GM23338 (cell line): ENCODE results near the gene NFATC1. TPM values are rescaled to one million over a fixed set of nuclear protein-coding genes. Genes with fewer than 3 reads are reported as not detected.

Source experiments
- ATAC-seq: fragments of 200-7000 bp; cut with Tn5 transposase; 3 replicates; pipeline ENCODE4 v1.9.1; 2020
- DNase-seq: peaks from one replicate; pipeline ENCODE4 v3.0.0-alpha.2; 2015; ENCODE audit warnings: low spot score
- H2AFZ ChIP-seq: fragments of 200-600 bp; sonication (generic); 2 replicates; pipeline ENCODE4 v1.8.0; 2016; ENCODE audit warnings: antibody characterized with exemption, mild to moderate bottlenecking, moderate library complexity
- H3F3A ChIP-seq: fragments of 200-600 bp; sonication (generic); replicated peaks from 2 replicates; pipeline ENCODE4 v1.8.0; 2017; ENCODE audit warnings: antibody characterized with exemption, mixed run types, low read depth
- H3K27ac ChIP-seq: fragments of 200-600 bp; sonication (generic); 2 replicates; pipeline ENCODE4 v1.6.1; 2016; ENCODE audit warnings: low read depth
- H3K27me3 ChIP-seq: fragments of 200-600 bp; sonication (generic); 2 replicates; pipeline ENCODE4 v1.8.0; 2016; ENCODE audit warnings: mild to moderate bottlenecking, mixed run types, moderate library complexity; ENCODE audit not compliant: insufficient read depth
- H3K36me3 ChIP-seq: fragments of 200-600 bp; sonication (generic); 2 replicates; pipeline ENCODE4 v1.8.0; 2016; ENCODE audit warnings: mild to moderate bottlenecking; ENCODE audit not compliant: insufficient read depth
- H3K4me1 ChIP-seq: fragments of 200-600 bp; sonication (generic); 2 replicates; pipeline ENCODE4 v1.8.0; 2016; ENCODE audit warnings: mild to moderate bottlenecking, moderate library complexity; ENCODE audit not compliant: insufficient read depth
- H3K4me2 ChIP-seq: fragments of 200-600 bp; sonication (generic); 2 replicates; pipeline ENCODE4 v1.7.1; 2017; ENCODE audit warnings: mixed run types
- H3K4me3 ChIP-seq: fragments of 200-600 bp; sonication (generic); 2 replicates; pipeline ENCODE4 v1.6.1; 2016; ENCODE audit warnings: mixed run types
- H3K79me2 ChIP-seq: fragments of 200-600 bp; sonication (generic); replicated peaks from 2 replicates; pipeline ENCODE4 v1.8.0; 2017; ENCODE audit warnings: mild to moderate bottlenecking; ENCODE audit not compliant: insufficient read depth
- H3K9me2 ChIP-seq: fragments of 200-600 bp; sonication (generic); 2 replicates; pipeline ENCODE4 v1.8.0; 2017; ENCODE audit not compliant: insufficient read depth
- H4K20me1 ChIP-seq: fragments of 200-600 bp; sonication (generic); replicated peaks from 2 replicates; pipeline ENCODE4 v1.8.0; 2017; ENCODE audit warnings: mild to moderate bottlenecking; ENCODE audit not compliant: insufficient read depth
- H3K27ac Mint-ChIP-seq: 2 replicates; pipeline ENCODE4 v1.8.0; 2020; ENCODE audit warnings: inconsistent platforms, mild to moderate bottlenecking, moderate library complexity, mixed read lengths
- H3K27me3 Mint-ChIP-seq: 3 replicates; pipeline ENCODE4 v1.8.0; 2022; ENCODE audit warnings: low read depth, mild to moderate bottlenecking, moderate library complexity, mixed read lengths, inconsistent platforms; ENCODE audit not compliant: insufficient read depth, poor library complexity
- H3K36me3 Mint-ChIP-seq: 3 replicates; pipeline ENCODE4 v1.8.0; 2021; ENCODE audit warnings: low read depth, mild to moderate bottlenecking, inconsistent platforms, moderate library complexity, mixed read lengths
- H3K4me1 Mint-ChIP-seq: 3 replicates; pipeline ENCODE4 v1.8.0; 2020; ENCODE audit warnings: mild to moderate bottlenecking, inconsistent platforms, mixed read lengths
- H3K4me3 Mint-ChIP-seq: 3 replicates; pipeline ENCODE4 v1.8.0; 2021; ENCODE audit warnings: moderate library complexity, mild to moderate bottlenecking, inconsistent platforms, mixed read lengths
- H3K9me3 Mint-ChIP-seq: 3 replicates; pipeline ENCODE4 v1.8.0; 2020; ENCODE audit warnings: moderate library complexity, mild to moderate bottlenecking, inconsistent platforms, mixed read lengths
- CREB1 ChIP-seq: fragments of 250-450 bp; sonication (Bioruptor Pico); IDR thresholded peaks from 2 replicates; pipeline ENCODE4 v1.5.0; 2020; ENCODE audit warnings: low read depth, mild to moderate bottlenecking, moderate library complexity
- CTCF ChIP-seq, 2 experiments: fragments of 200-600 bp in 1 of 2; sonication (generic) in 1 of 2; conservative IDR thresholded peaks; 2 replicates each; pipeline versions ENCODE4 v1.5.1 to v1.6.1; 2016 to 2017; ENCODE audit warnings: antibody characterized with exemption in 2 of 2, low read depth in 2 of 2, mild to moderate bottlenecking in 2 of 2, moderate library complexity in 1 of 2
- EZH2 ChIP-seq: fragments of 200-600 bp; sonication (generic); IDR thresholded peaks from one replicate; pipeline ENCODE4 v1.8.0; 2017; ENCODE audit warnings: antibody characterized with exemption, mild to moderate bottlenecking, low read depth; ENCODE audit not compliant: unreplicated experiment
- EZH2phosphoT487 ChIP-seq: fragments of 200-600 bp; sonication (generic); IDR thresholded peaks from one replicate; pipeline ENCODE4 v1.8.1; 2018; ENCODE audit warnings: antibody characterized with exemption; ENCODE audit not compliant: unreplicated experiment
- JUNB ChIP-seq: IDR thresholded peaks from one replicate; pipeline ENCODE4 v1.6.1; 2016; ENCODE audit warnings: antibody characterized with exemption; ENCODE audit not compliant: unreplicated experiment
- NANOG ChIP-seq: IDR thresholded peaks from 2 replicates; pipeline ENCODE4 v1.6.1; 2016; ENCODE audit warnings: antibody characterized with exemption, borderline replicate concordance
- POLR2AphosphoS5 ChIP-seq: IDR thresholded peaks from 2 replicates; pipeline ENCODE4 v1.6.1; 2016; ENCODE audit warnings: antibody characterized with exemption, low read depth
- REST ChIP-seq: IDR thresholded peaks from one replicate; pipeline ENCODE4 v1.6.1; 2018; ENCODE audit warnings: antibody characterized with exemption; ENCODE audit not compliant: unreplicated experiment
- STAT1 ChIP-seq: IDR thresholded peaks from one replicate; pipeline ENCODE4 v1.6.1; 2016; ENCODE audit warnings: antibody characterized with exemption; ENCODE audit not compliant: unreplicated experiment
- ZNF114 ChIP-seq: fragments of 250-450 bp; sonication (Bioruptor Pico); IDR thresholded peaks from 2 replicates; pipeline ENCODE4 v1.5.0; 2020; ENCODE audit warnings: mild to moderate bottlenecking, moderate library complexity
- ZNF331 ChIP-seq: fragments of 250-450 bp; sonication (Bioruptor Pico); IDR thresholded peaks from 2 replicates; pipeline ENCODE4 v1.5.0; 2020; ENCODE audit warnings: low read depth, mild to moderate bottlenecking, moderate library complexity
- polyA plus RNA-seq: library from polyadenylated mRNA; unstranded; fragments of >200 nt; fragmentation: Nextera tagmentation; extraction: Ambion mirVana; gene quantifications from 2 replicates; pipeline ENCODE4 v1.2.1, GENCODE V29; 2016
- total RNA-seq: library from RNA; depleted of rRNA; stranded (reverse); fragments of >200 nt; shearing (Covaris generic); gene quantifications from 2 replicates; pipeline ENCODE4 v1.2.3, GENCODE V29; 2014
- TF ChIP-seq, protein P1 (sequence below): fragments of 250-450 bp; sonication (Bioruptor Pico); IDR thresholded peaks from 2 replicates; pipeline ENCODE4 v1.5.0; 2020; ENCODE audit warnings: mild to moderate bottlenecking, moderate library complexity
- TF ChIP-seq, protein P2 (sequence below): IDR thresholded peaks from 2 replicates; pipeline ENCODE4 v1.6.1; 2016; ENCODE audit warnings: antibody characterized with exemption

Gene NFATC1
- total and polyA plus RNA-seq, 2 experiments from 2014 or later: 3.9 to 6.4 TPM

DNA sequence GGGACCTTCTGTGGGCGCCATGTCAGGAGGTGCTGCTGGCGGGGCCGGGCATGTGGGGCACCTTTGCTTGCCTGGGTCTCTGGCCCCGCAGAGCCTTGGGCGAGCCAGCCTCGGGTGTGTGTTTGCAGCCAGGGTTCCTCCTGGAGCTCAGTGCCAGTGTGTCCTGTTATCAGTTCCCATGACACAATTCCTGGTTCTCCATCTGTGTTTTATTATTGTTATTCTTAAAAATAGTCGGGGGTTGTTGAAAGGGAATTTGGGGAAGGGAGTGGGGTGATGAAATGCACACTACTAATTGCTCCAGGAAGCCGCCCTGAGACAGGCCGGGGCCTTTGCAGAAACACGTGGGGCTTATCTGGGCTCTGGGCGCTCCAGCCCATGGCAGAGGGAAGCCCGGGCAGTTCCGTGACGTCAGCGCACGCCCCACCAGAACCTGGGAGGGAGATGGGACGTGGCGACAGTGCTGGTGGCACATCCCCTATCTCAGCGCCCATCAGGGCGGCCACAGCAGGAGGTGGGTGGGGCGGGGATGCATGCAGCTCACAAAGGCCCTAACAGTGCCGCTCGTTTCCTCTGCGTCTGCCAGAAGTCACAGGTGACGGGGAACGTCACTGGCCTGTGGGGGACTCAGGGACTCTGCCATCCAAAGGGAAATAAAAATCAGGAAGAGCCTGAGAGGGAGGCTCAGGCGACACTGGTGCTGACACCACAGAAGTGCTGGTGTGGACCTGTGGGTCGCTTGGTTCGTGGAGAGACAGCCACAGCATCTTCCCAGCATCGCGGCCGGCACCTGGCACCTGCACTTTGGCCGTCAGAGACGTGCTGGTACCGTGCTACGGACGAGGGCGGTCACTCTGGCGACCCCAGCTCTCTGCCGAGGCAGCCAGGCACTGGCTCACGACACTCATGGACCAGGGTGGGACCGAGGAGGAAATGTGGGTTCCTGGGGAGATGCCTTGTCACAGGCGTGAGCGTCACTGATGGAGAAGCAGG lies 131.0 kb downstream of the NFATC1 start:
- Mint-ChIP-seq H3K27ac (no peak overlapping the region), H3K9me3 (no peaks in the 10 kb centered on the region), H3K4me3 (no peak overlapping the region), H3K36me3 (no peaks in the 10 kb centered on the region), H3K4me1 (peaks cover 8% of the 10 kb centered on the region), H3K27me3 (peaks cover 17% of the 10 kb centered on the region)
- Histone ChIP-seq H3K27ac (no peak overlapping the region), H3K4me3 (no peak overlapping the region), H3K9me2 (no peaks in the 10 kb centered on the region), H2AFZ (no peak overlapping the region), H3K79me2 (no peaks in the 10 kb centered on the region), H3K4me1 (no peaks in the 10 kb centered on the region), H3K36me3 (no peaks in the 10 kb centered on the region), H3K4me2 (no peak overlapping the region), H3K27me3 (no peaks in the 10 kb centered on the region), H3F3A (no peaks in the 10 kb centered on the region), H4K20me1 (no peaks in the 10 kb centered on the region)
- no peak for TF ChIP-seq EZH2phosphoT487
- no peak for TF ChIP-seq NANOG
- TF ChIP-seq ZNF114 (CRISPR knock-in tag): no peak
- TF ChIP-seq STAT1: no peak
- TF ChIP-seq, protein P1, sequence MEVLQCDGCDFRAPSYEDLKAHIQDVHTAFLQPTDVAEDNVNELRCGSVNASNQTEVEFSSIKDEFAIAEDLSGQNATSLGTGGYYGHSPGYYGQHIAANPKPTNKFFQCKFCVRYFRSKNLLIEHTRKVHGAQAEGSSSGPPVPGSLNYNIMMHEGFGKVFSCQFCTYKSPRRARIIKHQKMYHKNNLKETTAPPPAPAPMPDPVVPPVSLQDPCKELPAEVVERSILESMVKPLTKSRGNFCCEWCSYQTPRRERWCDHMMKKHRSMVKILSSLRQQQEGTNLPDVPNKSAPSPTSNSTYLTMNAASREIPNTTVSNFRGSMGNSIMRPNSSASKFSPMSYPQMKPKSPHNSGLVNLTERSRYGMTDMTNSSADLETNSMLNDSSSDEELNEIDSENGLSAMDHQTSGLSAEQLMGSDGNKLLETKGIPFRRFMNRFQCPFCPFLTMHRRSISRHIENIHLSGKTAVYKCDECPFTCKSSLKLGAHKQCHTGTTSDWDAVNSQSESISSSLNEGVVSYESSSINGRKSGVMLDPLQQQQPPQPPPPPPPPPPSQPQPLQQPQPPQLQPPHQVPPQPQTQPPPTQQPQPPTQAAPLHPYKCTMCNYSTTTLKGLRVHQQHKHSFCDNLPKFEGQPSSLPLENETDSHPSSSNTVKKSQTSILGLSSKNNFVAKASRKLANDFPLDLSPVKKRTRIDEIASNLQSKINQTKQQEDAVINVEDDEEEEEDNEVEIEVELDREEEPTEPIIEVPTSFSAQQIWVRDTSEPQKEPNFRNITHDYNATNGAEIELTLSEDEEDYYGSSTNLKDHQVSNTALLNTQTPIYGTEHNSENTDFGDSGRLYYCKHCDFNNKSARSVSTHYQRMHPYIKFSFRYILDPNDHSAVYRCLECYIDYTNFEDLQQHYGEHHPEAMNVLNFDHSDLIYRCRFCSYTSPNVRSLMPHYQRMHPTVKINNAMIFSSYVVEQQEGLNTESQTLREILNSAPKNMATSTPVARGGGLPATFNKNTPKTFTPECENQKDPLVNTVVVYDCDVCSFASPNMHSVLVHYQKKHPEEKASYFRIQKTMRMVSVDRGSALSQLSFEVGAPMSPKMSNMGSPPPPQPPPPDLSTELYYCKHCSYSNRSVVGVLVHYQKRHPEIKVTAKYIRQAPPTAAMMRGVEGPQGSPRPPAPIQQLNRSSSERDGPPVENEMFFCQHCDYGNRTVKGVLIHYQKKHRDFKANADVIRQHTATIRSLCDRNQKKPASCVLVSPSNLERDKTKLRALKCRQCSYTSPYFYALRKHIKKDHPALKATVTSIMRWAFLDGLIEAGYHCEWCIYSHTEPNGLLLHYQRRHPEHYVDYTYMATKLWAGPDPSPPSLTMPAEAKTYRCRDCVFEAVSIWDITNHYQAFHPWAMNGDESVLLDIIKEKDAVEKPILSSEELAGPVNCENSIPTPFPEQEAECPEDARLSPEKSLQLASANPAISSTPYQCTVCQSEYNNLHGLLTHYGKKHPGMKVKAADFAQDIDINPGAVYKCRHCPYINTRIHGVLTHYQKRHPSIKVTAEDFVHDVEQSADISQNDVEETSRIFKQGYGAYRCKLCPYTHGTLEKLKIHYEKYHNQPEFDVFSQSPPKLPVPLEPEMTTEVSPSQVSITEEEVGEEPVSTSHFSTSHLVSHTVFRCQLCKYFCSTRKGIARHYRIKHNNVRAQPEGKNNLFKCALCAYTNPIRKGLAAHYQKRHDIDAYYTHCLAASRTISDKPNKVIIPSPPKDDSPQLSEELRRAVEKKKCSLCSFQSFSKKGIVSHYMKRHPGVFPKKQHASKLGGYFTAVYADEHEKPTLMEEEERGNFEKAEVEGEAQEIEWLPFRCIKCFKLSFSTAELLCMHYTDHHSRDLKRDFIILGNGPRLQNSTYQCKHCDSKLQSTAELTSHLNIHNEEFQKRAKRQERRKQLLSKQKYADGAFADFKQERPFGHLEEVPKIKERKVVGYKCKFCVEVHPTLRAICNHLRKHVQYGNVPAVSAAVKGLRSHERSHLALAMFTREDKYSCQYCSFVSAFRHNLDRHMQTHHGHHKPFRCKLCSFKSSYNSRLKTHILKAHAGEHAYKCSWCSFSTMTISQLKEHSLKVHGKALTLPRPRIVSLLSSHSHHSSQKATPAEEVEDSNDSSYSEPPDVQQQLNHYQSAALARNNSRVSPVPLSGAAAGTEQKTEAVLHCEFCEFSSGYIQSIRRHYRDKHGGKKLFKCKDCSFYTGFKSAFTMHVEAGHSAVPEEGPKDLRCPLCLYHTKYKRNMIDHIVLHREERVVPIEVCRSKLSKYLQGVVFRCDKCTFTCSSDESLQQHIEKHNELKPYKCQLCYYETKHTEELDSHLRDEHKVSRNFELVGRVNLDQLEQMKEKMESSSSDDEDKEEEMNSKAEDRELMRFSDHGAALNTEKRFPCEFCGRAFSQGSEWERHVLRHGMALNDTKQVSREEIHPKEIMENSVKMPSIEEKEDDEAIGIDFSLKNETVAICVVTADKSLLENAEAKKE (CRISPR knock-in tag): no peak
- TF ChIP-seq CREB1: no peak
- TF ChIP-seq JUNB: no peak
- TF ChIP-seq EZH2: no peak
- no peak for TF ChIP-seq ZNF331 (CRISPR knock-in tag)
- no peak for TF ChIP-seq REST
- TF ChIP-seq, protein P2, sequence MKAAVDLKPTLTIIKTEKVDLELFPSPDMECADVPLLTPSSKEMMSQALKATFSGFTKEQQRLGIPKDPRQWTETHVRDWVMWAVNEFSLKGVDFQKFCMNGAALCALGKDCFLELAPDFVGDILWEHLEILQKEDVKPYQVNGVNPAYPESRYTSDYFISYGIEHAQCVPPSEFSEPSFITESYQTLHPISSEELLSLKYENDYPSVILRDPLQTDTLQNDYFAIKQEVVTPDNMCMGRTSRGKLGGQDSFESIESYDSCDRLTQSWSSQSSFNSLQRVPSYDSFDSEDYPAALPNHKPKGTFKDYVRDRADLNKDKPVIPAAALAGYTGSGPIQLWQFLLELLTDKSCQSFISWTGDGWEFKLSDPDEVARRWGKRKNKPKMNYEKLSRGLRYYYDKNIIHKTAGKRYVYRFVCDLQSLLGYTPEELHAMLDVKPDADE: no peak
- TF ChIP-seq POLR2AphosphoS5: no peak
- TF ChIP-seq CTCF (conservative IDR thresholded peaks at IDR 0.05; ENCODE audit: low read depth in 2 of 2): no peak
- no peak for DNase-seq
- no peak for ATAC-seq
